ENCODE results near the gene VRTN. TPM values are rescaled to one million over a fixed set of nuclear protein-coding genes. Genes with fewer than 3 reads are reported as not detected.

VRTN gene
- total RNA-seq, 1 experiment from 2014 or later = 104 TPM

GRCh38 chr14:74350928-74351323, 2.7 kb downstream of the VRTN start:
- Histone ChIP-seq H2BK12ac (ENCODE audit: insufficient read length, low read depth, low read length) (no peak overlapping the region), H3K79me1 (ENCODE audit: insufficient read depth, low read depth, low read length, poor library complexity, severe bottlenecking) (no peaks in the 10 kb centered on the region), H3K27ac (ENCODE audit: insufficient read length, low read depth, low read length) (no peak overlapping the region), H3T11ph (ENCODE audit: low read length) (no peak overlapping the region), H2AK5ac (ENCODE audit: insufficient read length, low read length) (no peak overlapping the region), H2BK5ac (ENCODE audit: insufficient read length, low read length) (no peak overlapping the region), H3K9ac (ENCODE audit: extremely low read depth, insufficient read length, low read length) (peak overlapping the region; percentile 76), H3K4ac (ENCODE audit: low read depth, low read length) (no peak overlapping the region), H3K18ac (ENCODE audit: insufficient read length, low read depth, low read length) (no peak overlapping the region), H4K20me1 (ENCODE audit: control insufficient read depth, insufficient read depth, insufficient read length) (no peaks in the 10 kb centered on the region), H3K4me2 (ENCODE audit: insufficient read depth, insufficient read length, low read length) (peak overlapping the region; percentile 90), H3K9me3 (ENCODE audit: control insufficient read depth, low read depth, low read length) (no peaks in the 10 kb centered on the region), H3K14ac (ENCODE audit: insufficient read depth, low read length) (no peak overlapping the region), H2BK120ac (ENCODE audit: low read depth, low read length, poor library complexity, severe bottlenecking) (no peak overlapping the region), H3K27me3 (ENCODE audit: insufficient read depth, low read length) (no peaks in the 10 kb centered on the region), H4K91ac (ENCODE audit: insufficient read length, low read depth, low read length) (no peak overlapping the region), H3K23me2 (ENCODE audit: insufficient read length, low read depth, low read length, poor library complexity, severe bottlenecking) (peaks cover 29% of the 10 kb centered on the region), H2AFZ (ENCODE audit: low read length) (no peak overlapping the region), H4K8ac (replicated peaks; ENCODE audit: insufficient read length, low read depth, low read length) (no peak overlapping the region), H3K56ac (ENCODE audit: insufficient read length, low read depth, low read length) (no peak overlapping the region), H3K23ac (ENCODE audit: insufficient read length, low read depth, low read length) (no peak overlapping the region), H4K5ac (ENCODE audit: insufficient read length, low read depth, low read length) (no peak overlapping the region), H2BK15ac (ENCODE audit: low read depth, low read length) (no peak overlapping the region), H3K79me2 (ENCODE audit: insufficient read depth, low read length) (peaks cover 58% of the 10 kb centered on the region), H2BK20ac (ENCODE audit: low read depth, low read length, poor library complexity, severe bottlenecking) (no peak overlapping the region), H3K4me1 (ENCODE audit: insufficient read depth, low read length) (peaks cover 3% of the 10 kb centered on the region; the same call in 1 of the 2 replicates)
- WGBS (ENCODE audit: extremely low coverage, insufficient read length, low lambda C conversion rate) = no CpG with 5 or more reads among the region's 1 CpG
- Mint-ChIP-seq H3K36me3 (ENCODE audit: insufficient read depth in 1 of 3, low read depth in 3 of 3) (peaks cover 15 to 36% (median 24%) of the 10 kb centered on the region in 3 experiments; a peak in 6 of 7 replicates), H3K27ac (peak overlapping the region in 1 of 3 experiments; percentile 88; a peak in 1 of 7 replicates), H3K4me1 (peaks cover 47 to 58% of the 10 kb centered on the region in 2 experiments), H3K4me3 (peak overlapping the region; percentile 92 to 96), H3K27me3 (ENCODE audit: low read depth) (no peaks in the 10 kb centered on the region), H3K9me3 (no peaks in the 10 kb centered on the region)
- TF ChIP-seq CTCF (conservative IDR thresholded peaks at IDR 0.05) = no peak
- DNase-seq = no peak
